Hepatocyte (in vitro differentiated cells): ENCODE results near the gene BBX. TPM values are rescaled to one million over a fixed set of nuclear protein-coding genes. Genes with fewer than 3 reads are reported as not detected.
A peak's percentile ranks its signal among the peaks of the same experiment; 100 is the strongest.

Experiments used
- DNase-seq: peaks from one replicate; pipeline ENCODE4 v3.0.0-alpha.2; 2016; ENCODE audit warnings: low spot score
- H2AFZ ChIP-seq: fragments of 200-600 bp; sonication (generic); 2 replicates; pipeline ENCODE4 v1.6.0; 2016; ENCODE audit warnings: antibody characterized with exemption, mild to moderate bottlenecking
- H3K27ac ChIP-seq: fragments of 200-600 bp; sonication (generic); 2 replicates; pipeline ENCODE4 v1.5.1; 2016; ENCODE audit warnings: mild to moderate bottlenecking
- H3K27me3 ChIP-seq: fragments of 200-600 bp; sonication (generic); 2 replicates; pipeline ENCODE4 v1.6.1; 2016
- H3K36me3 ChIP-seq: fragments of 200-600 bp; sonication (generic); replicated peaks from 2 replicates; pipeline ENCODE4 v1.5.1; 2016; ENCODE audit warnings: low read depth; ENCODE audit not compliant: insufficient read depth
- H3K4me1 ChIP-seq: fragments of 200-600 bp; sonication (generic); 2 replicates; pipeline ENCODE4 v1.5.1; 2016; ENCODE audit warnings: mild to moderate bottlenecking, moderate library complexity; ENCODE audit not compliant: insufficient read depth
- H3K4me2 ChIP-seq: fragments of 200-600 bp; sonication (generic); 2 replicates; pipeline ENCODE4 v1.6.0; 2016
- H3K4me3 ChIP-seq: fragments of 200-600 bp; sonication (generic); 2 replicates; pipeline ENCODE4 v1.5.1; 2016; ENCODE audit warnings: mild to moderate bottlenecking
- H3K79me2 ChIP-seq: fragments of 200-600 bp; sonication (generic); 2 replicates; pipeline ENCODE4 v1.6.0; 2017; ENCODE audit warnings: mild to moderate bottlenecking
- H3K9me2 ChIP-seq: fragments of 200-600 bp; sonication (generic); replicated peaks from 2 replicates; pipeline ENCODE4 v1.6.0; 2017; ENCODE audit warnings: mild to moderate bottlenecking; ENCODE audit not compliant: insufficient read depth
- H3K9me3 ChIP-seq: fragments of 200-600 bp; sonication (generic); 2 replicates; pipeline ENCODE4 v1.5.1; 2016; ENCODE audit warnings: low read depth, mild to moderate bottlenecking
- H4K20me1 ChIP-seq: fragments of 200-600 bp; sonication (generic); 2 replicates; pipeline ENCODE4 v1.6.0; 2016; ENCODE audit warnings: mild to moderate bottlenecking; ENCODE audit not compliant: insufficient read depth, poor library complexity, severe bottlenecking
- EZH2 ChIP-seq: fragments of 200-600 bp; sonication (generic); IDR thresholded peaks from 2 replicates; pipeline ENCODE4 v1.6.1; 2016; ENCODE audit warnings: antibody characterized with exemption, mild to moderate bottlenecking, borderline replicate concordance
- EZH2phosphoT487 ChIP-seq: fragments of 200-600 bp; sonication (generic); IDR thresholded peaks from one replicate; pipeline ENCODE4 v1.6.1; 2018; ENCODE audit warnings: antibody characterized with exemption, mild to moderate bottlenecking, low read depth, moderate library complexity; ENCODE audit not compliant: unreplicated experiment, severe bottlenecking
- WGBS: methylation state at CpG from one replicate; pipeline ENCODE4 v1.1.6; 2016; ENCODE audit warnings: low lambda C conversion rate; ENCODE audit errors: missing lambda C conversion rate; 5-methylcytosine and 5-hydroxymethylcytosine counted together
- polyA plus RNA-seq: library from polyadenylated mRNA; unstranded; fragments of >200 nt; fragmentation: Nextera tagmentation; extraction: Ambion mirVana; gene quantifications from 2 replicates; pipeline ENCODE4 v1.2.1, GENCODE V29; 2016
- total RNA-seq: library from RNA; depleted of rRNA; stranded (reverse); fragments of >200 nt; gene quantifications from 2 replicates; pipeline ENCODE4 v1.2.3, GENCODE V29; 2014
- TF ChIP-seq, protein P1 (sequence below): fragments of 200-600 bp; sonication (generic); IDR thresholded peaks from 2 replicates; pipeline ENCODE4 v1.5.1; 2016; ENCODE audit warnings: antibody characterized with exemption, mild to moderate bottlenecking; ENCODE audit not compliant: poor library complexity

Gene BBX
- total and polyA plus RNA-seq, 2 experiments from 2014 or later, result 63.7 to 75.2 TPM

DNA sequence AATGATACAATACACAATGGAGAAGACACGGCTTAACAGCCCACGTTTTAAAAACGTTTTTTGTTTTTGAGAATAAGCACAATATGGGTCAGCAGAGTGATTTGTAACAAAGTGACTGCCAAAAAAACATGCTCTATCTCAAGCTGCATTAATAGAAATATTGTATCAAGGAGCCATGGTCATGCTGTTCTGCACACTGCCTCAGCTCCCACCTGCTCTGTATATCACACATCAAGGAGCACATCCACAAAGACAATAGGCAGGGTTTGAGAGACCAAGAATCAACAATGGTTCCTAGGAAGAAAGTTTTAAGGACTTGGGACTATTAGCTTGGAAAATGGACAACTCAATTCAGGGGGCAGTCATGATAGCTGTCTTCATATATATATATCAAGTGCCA is 6.3 kb upstream of the BBX start:
- DNase-seq, result no peak
- Histone ChIP-seq H2AFZ (no peak overlapping the region), H3K36me3 (no peaks in the 10 kb centered on the region), H3K4me3 (no peak overlapping the region), H4K20me1 (no peaks in the 10 kb centered on the region), H3K9me2 (no peaks in the 10 kb centered on the region), H3K79me2 (no peaks in the 10 kb centered on the region), H3K4me1 (no peaks in the 10 kb centered on the region), H3K4me2 (no peak overlapping the region), H3K27ac (no peak overlapping the region), H3K27me3 (no peaks in the 10 kb centered on the region), H3K9me3 (no peaks in the 10 kb centered on the region)
- TF ChIP-seq EZH2phosphoT487 (no peak), EZH2 (no peak)
- TF ChIP-seq, protein P1, sequence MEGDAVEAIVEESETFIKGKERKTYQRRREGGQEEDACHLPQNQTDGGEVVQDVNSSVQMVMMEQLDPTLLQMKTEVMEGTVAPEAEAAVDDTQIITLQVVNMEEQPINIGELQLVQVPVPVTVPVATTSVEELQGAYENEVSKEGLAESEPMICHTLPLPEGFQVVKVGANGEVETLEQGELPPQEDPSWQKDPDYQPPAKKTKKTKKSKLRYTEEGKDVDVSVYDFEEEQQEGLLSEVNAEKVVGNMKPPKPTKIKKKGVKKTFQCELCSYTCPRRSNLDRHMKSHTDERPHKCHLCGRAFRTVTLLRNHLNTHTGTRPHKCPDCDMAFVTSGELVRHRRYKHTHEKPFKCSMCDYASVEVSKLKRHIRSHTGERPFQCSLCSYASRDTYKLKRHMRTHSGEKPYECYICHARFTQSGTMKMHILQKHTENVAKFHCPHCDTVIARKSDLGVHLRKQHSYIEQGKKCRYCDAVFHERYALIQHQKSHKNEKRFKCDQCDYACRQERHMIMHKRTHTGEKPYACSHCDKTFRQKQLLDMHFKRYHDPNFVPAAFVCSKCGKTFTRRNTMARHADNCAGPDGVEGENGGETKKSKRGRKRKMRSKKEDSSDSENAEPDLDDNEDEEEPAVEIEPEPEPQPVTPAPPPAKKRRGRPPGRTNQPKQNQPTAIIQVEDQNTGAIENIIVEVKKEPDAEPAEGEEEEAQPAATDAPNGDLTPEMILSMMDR, result no peak
- 59% methylated on average over 3 of the region's 3 CpGs for WGBS

DNA sequence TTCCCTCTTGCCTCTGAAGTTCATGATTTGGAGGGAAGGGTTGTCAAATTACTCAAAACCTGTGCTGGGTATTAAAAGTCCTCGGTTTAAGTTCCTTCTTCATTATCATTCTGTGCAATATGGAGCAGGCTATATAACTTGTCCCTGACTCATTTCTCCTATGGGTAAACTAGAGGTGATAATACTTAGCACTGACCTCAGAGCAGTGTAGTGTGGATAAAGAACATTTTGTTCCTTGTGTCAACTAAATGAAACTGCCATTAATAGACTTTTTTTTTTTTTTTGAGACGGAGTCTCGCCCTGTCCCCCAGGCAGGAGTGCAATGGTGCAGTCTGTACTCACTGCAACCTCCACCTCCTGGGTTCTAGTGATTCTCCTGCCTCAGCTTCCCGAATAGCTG is 2.2 kb upstream of the BBX start:
- Histone ChIP-seq H3K27me3 (no peaks in the 10 kb centered on the region), H3K79me2 (peaks cover 8% of the 10 kb centered on the region), H3K4me3 (no peak overlapping the region), H3K4me2 (no peak overlapping the region), H3K4me1 (no peaks in the 10 kb centered on the region), H3K9me2 (no peaks in the 10 kb centered on the region), H4K20me1 (no peaks in the 10 kb centered on the region), H2AFZ (no peak overlapping the region), H3K9me3 (no peaks in the 10 kb centered on the region), H3K27ac (no peak overlapping the region), H3K36me3 (no peaks in the 10 kb centered on the region)
- WGBS, result 95% methylated on average over 4 of the region's 4 CpGs
- no peak for DNase-seq
- TF ChIP-seq EZH2 (no peak), EZH2phosphoT487 (no peak)
- TF ChIP-seq, protein P1, result no peak

DNA sequence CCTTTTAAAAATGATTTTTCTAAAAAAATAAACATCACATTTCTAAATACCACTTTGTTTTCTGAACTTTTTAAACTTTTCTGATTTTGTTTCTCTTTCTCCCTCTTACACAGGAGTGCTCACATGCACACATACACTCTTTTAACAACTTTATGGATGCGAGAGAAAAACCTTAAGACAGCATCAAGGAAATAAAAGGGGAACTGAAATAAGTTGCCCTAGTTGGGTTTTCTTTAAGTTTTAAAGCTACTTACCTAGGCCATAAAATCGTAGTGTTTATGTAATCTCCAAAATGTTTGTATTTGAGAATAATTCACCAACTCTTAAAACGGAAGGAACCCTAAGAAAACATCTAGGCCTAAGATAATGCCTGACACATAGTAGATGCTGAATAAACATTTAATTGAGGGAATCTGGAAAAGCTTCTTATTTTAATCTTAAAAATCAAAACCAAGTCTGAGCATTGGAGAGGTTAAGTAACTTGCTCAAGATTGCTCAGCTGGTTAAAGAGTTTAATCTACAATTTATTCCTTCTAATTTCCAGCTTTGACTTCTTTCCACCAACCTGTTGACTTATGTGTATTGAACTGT is 1.2 kb upstream of the BBX start:
- H3K9me3 ChIP-seq, result no peaks in the 10 kb centered on the region
- H4K20me1 ChIP-seq, result peaks cover 7% of the 10 kb centered on the region
- no peaks in the 10 kb centered on the region for H3K36me3 ChIP-seq
- H3K4me3 ChIP-seq, result no peak overlapping the region
- no peak for DNase-seq
- WGBS, result 57% methylated on average over 3 of the region's 3 CpGs
- no peaks in the 10 kb centered on the region for H3K9me2 ChIP-seq
- H3K27ac ChIP-seq, result no peak overlapping the region
- no peak overlapping the region for H3K4me2 ChIP-seq
- peaks cover 18% of the 10 kb centered on the region for H3K79me2 ChIP-seq
- TF ChIP-seq EZH2 (no peak), EZH2phosphoT487 (no peak)
- TF ChIP-seq, protein P1, result no peak
- H2AFZ ChIP-seq, result peak overlapping the region; percentile 80
- H3K4me1 ChIP-seq, result peaks cover 5% of the 10 kb centered on the region
- no peaks in the 10 kb centered on the region for H3K27me3 ChIP-seq

DNA sequence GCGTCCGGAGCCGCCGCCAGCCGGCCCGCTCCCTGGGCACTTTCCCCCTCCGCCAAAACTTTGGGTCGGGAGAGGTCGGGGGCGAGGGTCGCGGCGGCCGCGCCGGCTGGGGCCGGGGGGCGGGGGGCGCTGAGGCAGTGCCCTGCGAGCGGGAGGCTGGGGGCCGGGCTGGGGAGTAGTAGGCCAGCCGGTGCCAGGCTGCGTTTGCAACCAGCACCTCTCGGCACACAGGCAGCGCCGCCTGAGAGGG is 452 bp downstream of the BBX start:
- TF ChIP-seq, protein P1, result no peak
- TF ChIP-seq EZH2 (no peak), EZH2phosphoT487 (no peak)
- peaks cover 8% of the 10 kb centered on the region for H3K4me1 ChIP-seq
- no peaks in the 10 kb centered on the region for H3K27me3 ChIP-seq
- H3K9me3 ChIP-seq, result no peaks in the 10 kb centered on the region
- peak overlapping the region; percentile 96 for H3K4me2 ChIP-seq
- 0% methylated on average over 2 of the region's 27 CpGs for WGBS
- H2AFZ ChIP-seq, result peak overlapping the region; percentile 92
- no peaks in the 10 kb centered on the region for H3K9me2 ChIP-seq
- peaks cover 10% of the 10 kb centered on the region for H4K20me1 ChIP-seq
- H3K36me3 ChIP-seq, result no peaks in the 10 kb centered on the region
- DNase-seq, result no peak
- peaks cover 35% of the 10 kb centered on the region for H3K79me2 ChIP-seq
- H3K4me3 ChIP-seq, result peak overlapping the region; percentile 94
- H3K27ac ChIP-seq, result peak overlapping the region; percentile 98
